ENCODE measurements around the gene LSP1. TPM values are rescaled to one million over a fixed set of nuclear protein-coding genes. Genes with fewer than 3 reads are reported as not detected.

The LSP1 gene
- total RNA-seq, 1 donor from 2014 or later = 29.5 TPM

DNA sequence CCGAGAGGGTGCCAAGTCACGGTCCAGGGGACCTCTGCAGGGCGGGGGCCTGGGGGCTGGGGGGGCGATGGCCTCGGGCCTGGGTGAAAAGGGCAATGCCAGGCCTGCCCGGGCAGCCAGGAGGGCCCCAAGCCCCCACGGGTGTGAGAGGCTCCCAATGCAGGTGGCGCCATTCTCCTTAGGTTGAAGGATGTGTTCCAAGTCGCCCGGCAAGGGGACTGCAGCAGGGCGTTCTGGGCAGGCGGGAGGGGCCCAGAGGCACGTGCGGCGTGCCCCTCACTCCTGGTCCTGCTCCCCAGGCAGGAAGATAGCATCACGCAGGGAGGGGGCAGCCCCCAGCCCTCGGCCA, 14.8 kb upstream of the LSP1 start:
- no peaks in the 10 kb centered on the region for H3K9me3 Mint-ChIP-seq (ENCODE audit: unreplicated experiment)
- peaks cover 19% of the 10 kb centered on the region for H3K4me1 Mint-ChIP-seq (ENCODE audit: unreplicated experiment)
- H3K4me3 Mint-ChIP-seq (ENCODE audit: unreplicated experiment) = no peak overlapping the region
- DNase-seq (ENCODE audit: extremely low spot score, unreplicated experiment) = no peak
- no peak overlapping the region for H3K27ac Mint-ChIP-seq (ENCODE audit: unreplicated experiment)
- H3K27me3 Mint-ChIP-seq (ENCODE audit: unreplicated experiment) = no peaks in the 10 kb centered on the region
- no peaks in the 10 kb centered on the region for H3K36me3 Mint-ChIP-seq (ENCODE audit: unreplicated experiment)
- TF ChIP-seq, protein P1, sequence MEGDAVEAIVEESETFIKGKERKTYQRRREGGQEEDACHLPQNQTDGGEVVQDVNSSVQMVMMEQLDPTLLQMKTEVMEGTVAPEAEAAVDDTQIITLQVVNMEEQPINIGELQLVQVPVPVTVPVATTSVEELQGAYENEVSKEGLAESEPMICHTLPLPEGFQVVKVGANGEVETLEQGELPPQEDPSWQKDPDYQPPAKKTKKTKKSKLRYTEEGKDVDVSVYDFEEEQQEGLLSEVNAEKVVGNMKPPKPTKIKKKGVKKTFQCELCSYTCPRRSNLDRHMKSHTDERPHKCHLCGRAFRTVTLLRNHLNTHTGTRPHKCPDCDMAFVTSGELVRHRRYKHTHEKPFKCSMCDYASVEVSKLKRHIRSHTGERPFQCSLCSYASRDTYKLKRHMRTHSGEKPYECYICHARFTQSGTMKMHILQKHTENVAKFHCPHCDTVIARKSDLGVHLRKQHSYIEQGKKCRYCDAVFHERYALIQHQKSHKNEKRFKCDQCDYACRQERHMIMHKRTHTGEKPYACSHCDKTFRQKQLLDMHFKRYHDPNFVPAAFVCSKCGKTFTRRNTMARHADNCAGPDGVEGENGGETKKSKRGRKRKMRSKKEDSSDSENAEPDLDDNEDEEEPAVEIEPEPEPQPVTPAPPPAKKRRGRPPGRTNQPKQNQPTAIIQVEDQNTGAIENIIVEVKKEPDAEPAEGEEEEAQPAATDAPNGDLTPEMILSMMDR (IDR thresholded peaks at IDR 0.05) = no peak

GRCh38 chr11:1838426-1839144, 14.3 kb upstream of the LSP1 start, which contains the start of gene TNNI2:
TSS of gene TNNI2 (plus strand) at chr11:1838981. CDS start at chr11:1839697, 716 bp downstream.
- Mint-ChIP-seq H3K4me3 (ENCODE audit: unreplicated experiment) (no peak within 1 kb of the TSS), H3K27me3 (ENCODE audit: unreplicated experiment) (no peaks in the 10 kb centered on the region), H3K4me1 (ENCODE audit: unreplicated experiment) (peaks cover 20% of the 10 kb centered on the region), H3K27ac (ENCODE audit: unreplicated experiment) (no peak within 1 kb of the TSS), H3K36me3 (ENCODE audit: unreplicated experiment) (no peaks in the 10 kb centered on the region), H3K9me3 (ENCODE audit: unreplicated experiment) (no peaks in the 10 kb centered on the region)
- TF ChIP-seq, protein P1 (IDR thresholded peaks at IDR 0.05) = no peak
- DNase-seq (ENCODE audit: extremely low spot score, unreplicated experiment) = no peak

GRCh38 chr11:1839204-1839923, 13.5 kb upstream of the LSP1 start:
- no peak overlapping the region for H3K27ac Mint-ChIP-seq (ENCODE audit: unreplicated experiment)
- H3K4me3 Mint-ChIP-seq (ENCODE audit: unreplicated experiment) = no peak overlapping the region
- peaks cover 23% of the 10 kb centered on the region for H3K4me1 Mint-ChIP-seq (ENCODE audit: unreplicated experiment)
- DNase-seq (ENCODE audit: extremely low spot score, unreplicated experiment) = no peak
- H3K36me3 Mint-ChIP-seq (ENCODE audit: unreplicated experiment) = no peaks in the 10 kb centered on the region
- no peaks in the 10 kb centered on the region for H3K9me3 Mint-ChIP-seq (ENCODE audit: unreplicated experiment)
- TF ChIP-seq, protein P1 (IDR thresholded peaks at IDR 0.05) = no peak
- H3K27me3 Mint-ChIP-seq (ENCODE audit: unreplicated experiment) = no peaks in the 10 kb centered on the region

DNA sequence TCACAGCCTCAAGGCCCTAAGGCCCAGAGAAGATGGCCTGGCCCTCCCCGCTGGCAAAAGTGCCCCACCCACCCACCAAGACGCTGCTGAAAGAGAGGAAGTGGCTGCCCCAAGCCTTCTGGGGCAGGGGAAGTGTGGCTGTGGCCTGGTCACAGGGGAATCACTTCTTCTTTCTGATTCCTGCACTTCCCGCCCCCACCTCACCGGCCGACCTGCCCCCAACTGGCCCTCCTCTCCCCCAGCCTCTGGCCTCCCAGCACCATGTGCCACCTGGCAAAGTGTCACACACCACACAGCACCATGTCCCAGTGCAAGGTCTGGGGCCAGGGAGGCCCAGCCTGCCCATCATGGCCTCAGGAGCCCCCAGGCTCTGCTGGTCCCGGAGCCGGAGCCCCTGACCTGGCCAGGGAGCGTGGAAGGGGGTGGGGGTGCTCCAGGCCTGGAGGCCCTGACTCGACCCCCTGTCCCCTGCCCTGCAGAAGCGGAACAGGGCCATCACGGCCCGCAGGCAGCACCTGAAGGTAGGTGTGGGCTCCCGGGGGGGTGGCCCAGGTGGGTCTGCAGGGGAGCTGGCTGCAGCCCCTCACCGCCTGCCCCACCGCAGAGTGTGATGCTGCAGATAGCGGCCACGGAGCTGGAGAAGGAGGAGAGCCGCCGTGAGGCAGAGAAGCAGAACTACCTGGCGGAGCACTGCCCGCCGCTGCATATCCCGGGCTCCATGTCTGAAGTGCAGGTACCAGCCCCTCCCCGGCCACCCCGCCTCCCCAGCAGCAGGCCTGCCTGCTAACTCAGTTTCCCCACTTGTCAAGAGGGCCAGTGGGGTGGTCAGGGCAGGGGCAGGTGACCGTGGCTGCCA, 12.7 kb upstream of the LSP1 start:
- TF ChIP-seq, protein P1 (IDR thresholded peaks at IDR 0.05) = no peak
- H3K36me3 Mint-ChIP-seq (ENCODE audit: unreplicated experiment) = no peaks in the 10 kb centered on the region
- H3K4me3 Mint-ChIP-seq (ENCODE audit: unreplicated experiment) = no peak overlapping the region
- no peaks in the 10 kb centered on the region for H3K27me3 Mint-ChIP-seq (ENCODE audit: unreplicated experiment)
- no peak for DNase-seq (ENCODE audit: extremely low spot score, unreplicated experiment)
- H3K27ac Mint-ChIP-seq (ENCODE audit: unreplicated experiment) = no peak overlapping the region
- peaks cover 25% of the 10 kb centered on the region for H3K4me1 Mint-ChIP-seq (ENCODE audit: unreplicated experiment)
- H3K9me3 Mint-ChIP-seq (ENCODE audit: unreplicated experiment) = no peaks in the 10 kb centered on the region
